IMR-90 (cell line): ENCODE data around the gene FARS2. TPM values are rescaled to one million over a fixed set of nuclear protein-coding genes. Genes with fewer than 3 reads are reported as not detected.

Experiments
- ATAC-seq: fragments of 200-7000 bp; cut with Tn5 transposase; 2 replicates; pipeline ENCODE4 v1.9.1; 2020; ENCODE audit warnings: low read depth, mild to moderate bottlenecking, moderate library complexity
- BruUV-seq: library from RNA; stranded (reverse); fragments of 400-500 nt; replicated peaks from 2 replicates; lab custom pipeline; 2021; lab: Mats Ljungman, UMichigan
- CTCF ChIA-PET: fragments of 300-600 bp; formaldehyde crosslinking; extraction: SDS; loops from one replicate; lab custom pipeline; 2021; ENCODE audit warnings: antibody characterized with exemption; lab: Yijun Ruan, JAX
- POLR2A ChIA-PET: fragments of 300-600 bp; sonication (Branson Sonifier 250); formaldehyde crosslinking; loops from one replicate; lab custom pipeline; 2022; ENCODE audit warnings: antibody characterized with exemption; ENCODE audit not compliant: unreplicated experiment; lab: Charles Lee
- DNase-seq: peaks from one replicate; pipeline ENCODE4 v3.0.0; 2013
- H2AFZ ChIP-seq: replicated peaks from 2 replicates; pipeline ENCODE3; 2013; ENCODE audit warnings: low read length, mild to moderate bottlenecking; ENCODE audit not compliant: poor library complexity
- H2AK5ac ChIP-seq: 2 replicates; pipeline ENCODE4 v1.6.1; 2013; ENCODE audit warnings: low read depth, low read length, inconsistent platforms
- H2AK9ac ChIP-seq: replicated peaks from 2 replicates; pipeline ENCODE3; 2013; ENCODE audit warnings: mild to moderate bottlenecking, low read depth, low read length, moderate library complexity; ENCODE audit not compliant: poor library complexity
- H2BK120ac ChIP-seq: 2 replicates; pipeline ENCODE4 v1.6.1; 2013; ENCODE audit warnings: low read depth, low read length, inconsistent platforms
- H2BK15ac ChIP-seq: 3 replicates; pipeline ENCODE4 v1.6.1; 2013; ENCODE audit warnings: low read depth, low read length, inconsistent platforms
- H2BK20ac ChIP-seq: 2 replicates; pipeline ENCODE4 v1.6.1; 2013; ENCODE audit warnings: low read depth, mild to moderate bottlenecking, inconsistent platforms, low read length, moderate library complexity
- H2BK5ac ChIP-seq: 2 replicates; pipeline ENCODE4 v1.6.1; 2013; ENCODE audit warnings: mild to moderate bottlenecking, low read depth, low read length, inconsistent platforms; ENCODE audit not compliant: poor library complexity, severe bottlenecking
- H3K14ac ChIP-seq: replicated peaks from 2 replicates; pipeline ENCODE4 v1.6.1; 2013; ENCODE audit warnings: low read depth, low read length, inconsistent platforms
- H3K18ac ChIP-seq: 2 replicates; pipeline ENCODE4 v1.6.1; 2013; ENCODE audit warnings: low read depth, low read length, control low read depth
- H3K23ac ChIP-seq: 2 replicates; pipeline ENCODE4 v1.6.1; 2013; ENCODE audit warnings: low read depth, low read length, inconsistent platforms
- H3K27ac ChIP-seq: 2 replicates; pipeline ENCODE4 v1.5.1; 2013; ENCODE audit warnings: mild to moderate bottlenecking, control low read depth, low read length; ENCODE audit not compliant: insufficient read depth
- H3K27me3 ChIP-seq: 2 replicates; pipeline ENCODE4 v1.6.1; 2013; ENCODE audit warnings: low read length; ENCODE audit not compliant: control insufficient read depth, insufficient read depth
- H3K36me3 ChIP-seq: 2 replicates; pipeline ENCODE4 v1.6.1; 2013; ENCODE audit warnings: low read length, mixed read lengths; ENCODE audit not compliant: control insufficient read depth, insufficient read depth
- H3K4ac ChIP-seq: 2 replicates; pipeline ENCODE4 v1.6.1; 2013; ENCODE audit warnings: low read depth, low read length, inconsistent platforms
- H3K4me1 ChIP-seq: 2 replicates; pipeline ENCODE4 v1.6.1; 2013; ENCODE audit warnings: low read length, mixed read lengths; ENCODE audit not compliant: control insufficient read depth, insufficient read depth
- H3K4me2 ChIP-seq: 2 replicates; pipeline ENCODE4 v1.6.1; 2013; ENCODE audit warnings: low read depth, mild to moderate bottlenecking, control low read depth, low read length, moderate library complexity
- H3K4me3 ChIP-seq: 2 replicates; pipeline ENCODE4 v1.5.1; 2013; ENCODE audit warnings: low read depth, mild to moderate bottlenecking, control low read depth, low read length, moderate library complexity; ENCODE audit not compliant: insufficient read depth
- H3K56ac ChIP-seq: 2 replicates; pipeline ENCODE4 v1.6.1; 2013; ENCODE audit warnings: low read length, inconsistent platforms; ENCODE audit not compliant: insufficient read depth; ENCODE audit errors: extremely low read depth
- H3K79me1 ChIP-seq, 2 experiments: 2 replicates each; pipeline ENCODE4 v1.6.1; 2013; ENCODE audit warnings: low read length in 2 of 2, inconsistent platforms in 1 of 2, low read depth in 1 of 2
- H3K9ac ChIP-seq: 2 replicates; pipeline ENCODE4 v1.6.1; 2013; ENCODE audit warnings: low read depth, low read length, control low read depth
- H3K9me1 ChIP-seq: 2 replicates; pipeline ENCODE4 v1.6.1; 2013; ENCODE audit warnings: low read length, inconsistent platforms; ENCODE audit not compliant: insufficient read depth
- H3K9me3 ChIP-seq: 2 replicates; pipeline ENCODE4 v1.6.1; 2013; ENCODE audit warnings: low read length; ENCODE audit not compliant: control insufficient read depth, insufficient read depth
- H4K20me1 ChIP-seq: 2 replicates; pipeline ENCODE4 v1.6.1; 2013; ENCODE audit warnings: low read length, inconsistent platforms; ENCODE audit not compliant: insufficient read depth
- H4K5ac ChIP-seq: 2 replicates; pipeline ENCODE4 v1.6.1; 2013; ENCODE audit warnings: mild to moderate bottlenecking, low read depth, low read length, control low read depth
- H4K8ac ChIP-seq, 2 experiments: 2 replicates each; pipeline ENCODE4 v1.6.1; 2013; ENCODE audit warnings: low read depth in 2 of 2, low read length in 2 of 2, control low read depth in 1 of 2, inconsistent platforms in 1 of 2
- H4K91ac ChIP-seq: 2 replicates; pipeline ENCODE4 v1.6.1; 2013; ENCODE audit warnings: low read depth, low read length, inconsistent platforms; ENCODE audit not compliant: insufficient read depth
- CEBPB ChIP-seq: IDR thresholded peaks from 2 replicates; pipeline ENCODE4 v1.6.1; 2012; ENCODE audit warnings: low read depth, low read length, improper control_type of control experiment
- MAFK ChIP-seq: IDR thresholded peaks from 2 replicates; pipeline ENCODE4 v1.6.1; 2012; ENCODE audit warnings: low read depth, low read length, improper control_type of control experiment
- MAZ ChIP-seq: IDR thresholded peaks from 2 replicates; pipeline ENCODE4 v1.6.1; 2012; ENCODE audit warnings: low read depth, mild to moderate bottlenecking, low read length, improper control_type of control experiment, moderate library complexity, borderline replicate concordance
- POLR2A ChIP-seq: IDR thresholded peaks from 2 replicates; pipeline ENCODE4 v1.6.1; 2012; ENCODE audit warnings: mild to moderate bottlenecking, low read depth, low read length
- RAD21 ChIP-seq: IDR thresholded peaks from 2 replicates; pipeline ENCODE4 v1.6.1; 2012; ENCODE audit warnings: low read length, improper control_type of control experiment
- WGBS, 2 experiments: methylation state at CpG; one replicate each; pipeline versions ENCODE4 v1.1.5 to v1.1.7; 2013; ENCODE audit warnings: missing lambda C conversion rate in 2 of 2; ENCODE audit not compliant: insufficient read length in 1 of 2; ENCODE audit errors: extremely low coverage in 2 of 2; 5-methylcytosine and 5-hydroxymethylcytosine counted together
- dilution Hi-C: fragments of 300-500 bp; cut with HindIII; formaldehyde crosslinking; loops from one replicate; pipeline ENCODE4 v1.14.3; 2018; ENCODE audit warnings: low sequenced_read_pairs; ENCODE audit not compliant: unreplicated experiment
- in situ Hi-C: fragments of 300-500 bp; cut with MboI; formaldehyde crosslinking; loops from 3 replicates; pipeline ENCODE4 v1.14.3; 2019; ENCODE audit warnings: low sequenced_read_pairs, inconsistent platforms, mixed read lengths
- intact Hi-C: fragments of 100-400 bp; cut with micrococcal nuclease; formaldehyde crosslinking; loops from 2 replicates; pipeline ENCODE4 v1.10.0; 2022
- polyA plus RNA-seq, 3 experiments: library from polyadenylated mRNA; depleted of rRNA; stranded (reverse); fragments of >200 nt; gene quantifications; 2 replicates each; pipeline ENCODE4 v1.2.3, GENCODE V29; 2012; ENCODE audit warnings: low replicate concordance in 1 of 3
- total RNA-seq: library from RNA; depleted of rRNA; stranded (reverse); fragments of >200 nt; gene quantifications from 2 replicates; pipeline ENCODE4 v1.2.3, GENCODE V29; 2012

The FARS2 gene
- total and polyA plus RNA-seq, 2 of the 4 experiments (the other 2 are of a cell fraction): 12.1 to 28.9 TPM

DNA sequence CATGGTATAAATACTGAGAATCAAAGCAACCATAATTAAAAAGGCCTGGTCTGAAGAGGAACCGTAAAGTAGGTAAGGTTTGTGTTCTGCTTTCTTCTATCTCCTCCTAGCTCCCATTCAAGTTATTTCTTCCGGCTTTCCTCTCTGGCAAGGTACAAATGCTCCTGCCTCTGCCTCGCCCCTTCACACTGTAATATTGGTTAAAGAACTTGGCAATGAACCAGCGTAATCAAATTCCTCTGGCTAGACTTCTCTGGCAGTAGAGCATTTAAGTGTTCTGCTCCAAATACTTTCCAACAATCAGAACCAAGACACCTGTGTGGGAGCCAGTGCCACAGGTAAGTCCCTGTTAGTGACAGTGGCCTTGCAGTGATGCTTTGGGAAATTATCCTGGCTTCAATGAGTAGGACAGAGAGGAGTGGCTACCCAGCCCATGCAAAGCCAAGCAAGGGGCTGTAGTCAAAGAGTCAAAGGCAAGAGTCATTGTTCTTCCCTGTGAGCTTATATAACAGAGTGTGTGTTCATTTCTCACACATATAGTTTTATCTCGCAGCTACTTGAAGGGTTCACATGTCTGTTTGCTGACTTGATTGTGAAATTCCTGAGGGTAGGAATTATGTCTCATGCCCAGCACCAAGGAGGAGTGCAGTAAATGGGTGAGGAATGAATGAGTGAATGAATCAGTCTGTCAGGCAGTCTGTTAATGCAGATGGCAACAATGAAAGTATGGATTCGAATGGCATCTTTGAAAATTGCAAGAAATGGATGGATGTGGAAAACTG lies 416.1 kb downstream of the FARS2 start:
- CTCF ChIA-PET: interaction anchor here (1.0 kb wide), 1 partner anchor 12 kb away, joined by 3 read pairs; no protein-coding TSS in a partner anchor
- no peak for ATAC-seq
- no peak overlapping the region for H3K27ac ChIP-seq
- no peaks in the 10 kb centered on the region for H3K27me3 ChIP-seq
- TF ChIP-seq MAZ (no peak), POLR2A (no peak), CEBPB (peak; percentile 64), MAFK (no peak), RAD21 (no peak)
- no peak overlapping the region for H3K56ac ChIP-seq
- no peak overlapping the region for H2BK20ac ChIP-seq
- no peak overlapping the region for H3K4ac ChIP-seq
- H4K91ac ChIP-seq: no peak overlapping the region
- H3K14ac ChIP-seq: no peak overlapping the region
- dilution Hi-C loops: no loop called here
- no peak overlapping the region for H3K4me3 ChIP-seq
- H3K79me1 ChIP-seq: peaks cover 0 to 7% of the 10 kb centered on the region in 2 experiments; a peak in 1 of 4 replicates
- no peak overlapping the region for H4K5ac ChIP-seq
- intact Hi-C loops: no loop called here
- no peak overlapping the region for H2BK15ac ChIP-seq
- H2BK5ac ChIP-seq: no peak overlapping the region
- peak overlapping the region; percentile 5 for H2AK9ac ChIP-seq
- H4K20me1 ChIP-seq: no peaks in the 10 kb centered on the region
- H2AFZ ChIP-seq: no peak overlapping the region
- 100% methylated on average over 1 of the region's 6 CpGs; no CpG with 5 or more reads in 1 of the 2 experiments for WGBS, 2 experiments
- POLR2A ChIA-PET: no interaction called here
- H3K4me1 ChIP-seq: peaks cover 9% of the 10 kb centered on the region
- no peaks in the 10 kb centered on the region for H3K9me3 ChIP-seq
- H3K36me3 ChIP-seq: no peaks in the 10 kb centered on the region; the same call in 1 of the 2 replicates
- peak; percentile 22 for DNase-seq
- H3K9ac ChIP-seq: no peak overlapping the region
- H3K18ac ChIP-seq: no peak overlapping the region
- BruUV-seq: no TSS peak
- no peak overlapping the region for H2BK120ac ChIP-seq
- H3K4me2 ChIP-seq: no peak overlapping the region
- H2AK5ac ChIP-seq: no peak overlapping the region
- no peak overlapping the region for H4K8ac ChIP-seq
- in situ Hi-C loops: no loop called here
- peaks cover 8% of the 10 kb centered on the region for H3K9me1 ChIP-seq
- no peak overlapping the region for H3K23ac ChIP-seq
